Fibroblast of peridontal ligament (primary cell): Measurements from ENCODE around the gene SCYGR6.

ENCODE experiments used
- DNase-seq: peaks from one replicate; pipeline ENCODE4 v3.0.0-alpha.2; 2010; ENCODE audit errors: extremely low read depth

Gene SCYGR6

DNA sequence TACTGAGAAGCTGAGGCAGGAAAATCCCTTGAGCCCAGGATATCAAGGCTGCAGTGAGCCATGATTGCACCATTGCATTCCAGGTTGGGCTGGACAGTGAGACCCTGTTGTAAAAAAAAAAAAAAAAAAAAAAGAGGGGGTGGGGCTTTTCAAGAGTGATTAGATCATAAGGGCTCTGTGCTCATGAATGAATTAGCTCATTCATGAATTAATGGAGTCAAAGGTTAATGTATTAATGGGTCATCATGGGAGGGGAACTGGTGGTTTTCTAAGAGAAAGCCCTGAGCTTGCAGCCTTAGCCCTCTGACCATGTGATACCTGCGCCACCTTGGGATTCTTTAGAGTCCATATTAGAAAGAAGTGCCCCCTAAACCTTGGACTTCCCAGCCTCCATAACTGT is 11.3 kb downstream of the SCYGR6 start:
- DNase-seq: no peak

GRCh38 chr2:227710986-227711385 is 13.6 kb downstream of the SCYGR6 start:
- no peak for DNase-seq

GRCh38 chr2:227707390-227707789 is 17.2 kb downstream of the SCYGR6 start:
- no peak for DNase-seq

DNA sequence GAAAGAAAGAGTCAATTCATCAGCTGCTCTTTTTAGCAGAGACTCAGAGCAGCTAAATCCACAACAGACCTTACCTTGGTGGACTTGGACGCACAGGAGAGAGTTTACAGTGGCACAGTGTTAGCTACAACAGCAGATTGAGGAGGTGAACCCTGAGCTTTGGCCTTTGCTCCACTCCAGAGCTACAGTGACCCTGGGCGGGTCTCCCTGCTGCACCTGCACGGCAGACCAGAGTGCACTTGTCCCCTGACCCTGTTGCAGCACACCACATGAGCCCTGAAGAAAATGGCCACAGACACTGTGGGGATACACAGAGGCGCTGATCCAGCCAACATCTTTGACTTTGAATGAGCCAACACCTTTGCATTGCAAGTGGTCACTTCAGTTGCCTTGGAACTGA is 17.7 kb downstream of the SCYGR6 start:
- no peak for DNase-seq

- peak; percentile 16 for DNase-seq
Measured at GRCh38 chr2:227703961-227704360, 20.6 kb downstream of the SCYGR6 start.

DNA sequence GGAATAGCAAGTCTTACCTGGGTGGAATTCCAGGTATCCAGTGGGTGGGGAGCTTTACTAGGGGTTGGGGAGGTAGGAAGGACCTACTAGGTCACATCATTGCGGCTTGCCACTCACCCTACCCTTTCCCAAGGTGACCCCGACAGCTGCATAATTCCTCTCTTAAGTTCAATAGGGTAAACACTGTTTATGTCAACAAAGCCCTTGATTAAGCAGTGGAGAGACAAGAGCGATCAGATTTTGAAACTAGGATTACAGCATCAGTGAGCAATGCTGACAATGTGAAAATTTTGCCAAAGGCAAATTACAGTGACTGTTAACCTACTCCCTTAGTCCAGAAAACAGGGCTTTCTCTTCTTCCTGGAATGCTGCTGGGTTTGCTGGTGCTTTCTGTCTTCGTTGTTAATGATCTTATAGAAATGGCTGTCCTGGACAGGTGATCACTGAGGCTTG is 21.3 kb downstream of the SCYGR6 start:
- peak; percentile 42 for DNase-seq

- DNase-seq: no peak
Measured at GRCh38 chr2:227701556-227701955, 23.0 kb downstream of the SCYGR6 start.

DNA sequence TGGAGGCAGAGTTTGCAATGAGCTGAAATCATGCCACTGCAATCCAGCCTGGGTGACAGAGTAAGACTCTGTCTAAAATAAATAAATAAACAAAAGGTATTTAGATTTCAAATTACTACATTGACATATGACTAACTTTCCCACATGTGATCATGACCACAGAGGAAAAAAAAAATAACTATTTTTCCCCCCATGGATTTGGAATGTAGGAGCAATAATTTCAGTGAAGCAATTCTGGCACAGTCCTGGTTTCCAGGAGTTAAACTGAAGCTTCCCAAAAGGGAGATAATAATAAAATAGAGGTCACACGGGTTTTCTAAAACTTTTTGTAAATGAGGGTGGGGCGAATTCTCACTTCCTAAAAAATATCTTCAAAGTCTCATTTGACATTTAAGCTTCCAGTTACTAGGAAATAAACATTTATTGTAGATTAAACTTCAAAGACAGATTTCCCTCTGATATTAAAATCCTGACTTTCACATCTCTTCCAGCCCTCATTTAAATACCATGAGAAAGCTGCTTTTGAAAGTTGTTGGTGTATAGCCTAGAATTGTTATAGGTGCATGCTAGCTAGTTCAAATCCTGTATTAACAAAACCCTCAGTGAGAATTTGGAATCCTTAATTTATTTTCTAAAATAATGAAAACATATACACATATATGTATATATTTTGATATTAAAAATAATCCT is 27.4 kb downstream of the SCYGR6 start:
- no peak for DNase-seq

DNA sequence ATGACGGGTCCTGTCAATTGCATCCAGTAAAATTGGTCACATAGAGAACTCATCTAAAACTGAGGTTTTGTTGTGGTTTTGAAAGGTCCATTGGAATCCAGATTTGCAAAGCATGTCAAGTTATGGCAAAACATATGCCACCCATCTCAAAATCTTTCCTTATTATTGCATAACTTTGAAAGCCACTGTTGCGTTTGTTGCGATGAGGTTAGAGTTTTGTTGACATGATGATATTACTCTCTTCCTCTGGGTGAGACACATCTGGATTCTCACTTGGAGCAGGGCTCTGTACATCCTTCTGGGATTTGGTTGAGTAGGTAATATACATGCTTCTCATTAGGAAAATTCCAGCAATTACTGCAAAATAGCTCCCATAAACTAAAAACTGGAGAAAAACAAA is 37.4 kb downstream of the SCYGR6 start:
- DNase-seq: no peak

- no peak for DNase-seq
Measured at GRCh38 chr2:227684258-227684657, 40.3 kb downstream of the SCYGR6 start.

GRCh38 chr2:227677928-227678327 is 46.6 kb downstream of the SCYGR6 start:
- DNase-seq: no peak

DNA sequence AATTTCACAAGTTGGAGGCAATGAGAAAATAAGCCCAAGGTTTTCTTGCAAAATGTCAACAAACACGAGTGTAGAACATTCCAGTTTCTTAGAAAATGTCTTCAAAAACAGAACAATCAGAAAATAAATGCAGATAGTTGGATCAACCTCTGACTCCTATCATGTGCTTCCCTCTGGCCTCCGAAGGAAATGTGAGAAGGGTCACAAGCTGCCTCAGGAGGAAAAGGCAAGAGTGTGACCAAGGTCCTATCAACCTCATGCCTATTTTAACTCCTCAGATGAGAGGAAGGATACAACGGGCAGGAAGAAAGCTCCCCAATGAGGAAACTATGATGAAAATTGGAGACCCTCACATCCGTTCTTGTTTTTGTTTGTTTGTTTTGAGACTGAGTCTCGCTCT is 50.1 kb downstream of the SCYGR6 start:
- DNase-seq: no peak
